GM21390 (cell line): ENCODE data around the gene MRFAP1L1.
"Not testable (repeated sequence)": the region's sequence is repeated elsewhere in the genome, so short reads cannot be mapped to it uniquely, and the experiment has no call there.

Experiments used
- ATAC-seq: cut with Tn5 transposase; IDR thresholded peaks from one replicate; pipeline ENCODE4 v1.9.1; 2021; ENCODE audit not compliant: unreplicated experiment

MRFAP1L1 gene

GRCh38 chr4:6709230-6710114 is at the start of gene MRFAP1L1:
Gene MRFAP1L1 (minus strand): TSS chr4:6709865. CDS start chr4:6709629, 236 bp downstream.
- ATAC-seq, result peak; percentile 65

GRCh38 chr4:6758728-6759127 is 49.1 kb upstream of the MRFAP1L1 start:
- ATAC-seq, result no peak

- ATAC-seq, result not testable (repeated sequence)
Measured at GRCh38 chr4:6756345-6756744, 46.7 kb upstream of the MRFAP1L1 start.

GRCh38 chr4:6755088-6755753 is 45.6 kb upstream of the MRFAP1L1 start:
- no peak for ATAC-seq

DNA sequence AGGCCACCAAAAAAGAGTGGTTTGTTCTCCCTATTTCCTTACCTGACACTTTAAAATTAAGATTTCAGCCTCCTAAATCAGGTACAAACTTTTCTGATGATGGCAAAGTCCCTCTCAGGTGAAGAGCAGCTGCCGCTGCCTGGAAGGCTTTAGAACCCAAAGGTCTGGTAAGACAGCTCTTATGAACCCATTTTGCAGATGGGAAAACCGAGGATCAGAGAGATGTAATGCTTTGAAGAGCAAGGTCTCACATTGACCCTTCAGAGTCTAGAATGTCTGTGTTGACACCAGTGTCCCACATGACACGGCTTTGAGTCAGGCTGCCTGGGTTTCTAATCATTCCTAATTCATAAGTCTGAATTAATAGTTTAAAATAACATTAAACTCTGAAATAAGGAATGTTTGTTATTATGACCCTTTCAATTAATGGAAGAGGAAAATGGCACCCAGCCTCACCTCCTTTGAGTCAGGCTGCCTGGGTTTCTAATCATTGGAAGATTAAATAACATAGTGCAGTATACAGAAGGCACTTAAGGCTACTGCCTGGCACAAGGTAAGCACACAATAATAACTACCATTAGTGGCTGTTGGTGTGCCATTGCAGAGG is 44.9 kb upstream of the MRFAP1L1 start:
- ATAC-seq, result no peak

GRCh38 chr4:6753891-6754290 is 44.2 kb upstream of the MRFAP1L1 start:
- no peak for ATAC-seq

GRCh38 chr4:6753103-6753560 is 43.5 kb upstream of the MRFAP1L1 start:
- ATAC-seq, result no peak

DNA sequence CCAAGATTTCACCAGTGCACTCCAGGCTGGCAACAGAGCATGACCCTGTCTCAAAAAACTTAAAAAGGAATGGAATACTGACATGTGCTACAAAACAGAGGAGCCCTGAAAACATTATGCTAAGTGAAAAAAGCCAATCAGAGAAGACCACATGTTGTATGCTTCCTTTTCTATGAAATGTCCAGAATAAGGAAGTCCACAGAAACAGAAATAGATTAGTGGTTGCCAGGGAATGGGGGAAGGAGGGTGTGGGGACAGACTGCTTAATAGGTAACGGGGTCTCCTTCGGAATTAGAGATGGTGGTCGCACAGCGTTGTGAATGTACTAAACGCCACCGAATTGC is 42.8 kb upstream of the MRFAP1L1 start:
- no peak for ATAC-seq

DNA sequence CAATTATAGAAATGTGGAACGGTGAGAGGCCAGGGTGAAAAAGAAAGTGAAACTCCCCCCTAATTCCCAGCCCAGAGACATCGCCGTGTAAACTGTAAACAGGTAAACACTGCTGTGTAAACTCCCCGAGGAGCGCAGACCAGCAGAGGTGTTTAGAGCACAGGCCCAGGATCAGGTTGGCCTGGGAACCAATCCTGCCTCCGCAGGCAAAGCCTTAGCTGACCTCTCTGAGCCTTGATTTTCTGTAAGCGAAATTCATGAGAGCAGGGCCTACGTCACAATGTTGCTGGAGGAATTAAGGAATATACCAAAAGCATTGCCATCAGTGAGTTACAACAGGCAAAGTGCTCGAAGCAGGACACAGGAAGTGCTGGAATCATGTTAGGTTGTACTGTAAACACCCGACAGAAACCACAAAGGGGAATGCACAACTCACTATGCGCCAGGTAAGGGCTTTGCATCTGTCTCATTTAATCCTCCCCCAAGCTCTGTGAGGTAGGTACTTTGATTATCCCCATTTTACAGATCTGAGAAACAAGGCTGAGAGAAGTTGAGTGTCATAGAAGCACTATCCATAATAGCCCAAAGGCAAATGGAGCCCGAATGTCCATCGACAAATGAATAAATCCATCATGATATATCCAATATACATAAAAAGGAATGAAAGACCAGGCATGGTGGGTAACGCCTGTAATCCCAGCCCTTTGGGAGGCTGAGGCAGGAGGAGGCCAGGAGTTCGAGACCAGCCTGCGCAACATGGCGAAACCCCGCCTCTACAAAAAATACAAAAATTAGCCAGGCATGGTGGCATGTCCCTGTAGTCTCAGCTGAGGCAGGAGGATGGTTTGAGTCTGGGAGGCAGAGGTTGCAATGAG is 42.2 kb upstream of the MRFAP1L1 start:
- ATAC-seq, result no peak

DNA sequence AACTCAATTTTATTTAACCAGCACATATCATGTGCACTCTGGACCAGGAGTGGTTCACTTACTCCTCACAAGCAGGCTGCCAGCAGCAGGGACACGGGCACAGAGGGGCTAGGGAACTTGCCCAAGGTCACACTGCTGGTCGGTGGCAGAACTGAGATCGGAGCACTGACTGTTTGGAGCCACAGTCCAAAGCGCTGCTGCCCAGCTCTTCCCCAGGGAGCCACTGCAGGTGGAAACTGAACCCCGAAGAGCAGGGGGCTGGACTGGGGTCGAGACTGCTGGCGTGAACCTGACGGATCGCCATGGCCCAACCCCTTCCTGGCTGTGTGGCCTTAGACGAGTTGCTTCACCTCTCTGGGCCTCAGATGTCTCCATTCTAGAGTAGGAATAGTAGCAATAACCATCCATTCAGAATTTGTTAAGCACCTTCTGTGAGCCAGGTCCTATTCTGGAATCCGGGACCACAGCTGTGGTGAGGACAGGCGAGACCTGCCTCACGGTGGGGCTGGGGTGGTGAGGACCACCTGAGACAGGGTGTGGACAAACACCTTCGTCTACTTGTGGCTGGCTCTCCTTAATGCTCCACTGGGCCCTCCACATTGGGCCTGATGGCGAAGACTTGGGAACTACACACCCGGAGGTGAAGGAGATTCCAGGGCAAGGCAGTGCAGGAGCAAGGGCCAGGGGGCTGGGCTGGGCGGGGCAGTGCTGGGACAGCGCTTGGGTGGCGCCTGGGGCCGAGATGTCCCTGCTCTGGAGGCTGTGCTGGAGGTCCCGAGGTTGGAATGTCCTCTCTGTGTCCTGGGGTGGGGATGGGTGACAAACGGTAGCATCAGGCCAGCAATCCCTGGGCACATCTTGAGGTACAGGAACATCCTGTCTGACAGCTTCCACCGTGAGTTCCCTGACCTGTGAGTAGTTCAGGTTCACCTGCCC is 40.9 kb upstream of the MRFAP1L1 start:
- no peak for ATAC-seq

DNA sequence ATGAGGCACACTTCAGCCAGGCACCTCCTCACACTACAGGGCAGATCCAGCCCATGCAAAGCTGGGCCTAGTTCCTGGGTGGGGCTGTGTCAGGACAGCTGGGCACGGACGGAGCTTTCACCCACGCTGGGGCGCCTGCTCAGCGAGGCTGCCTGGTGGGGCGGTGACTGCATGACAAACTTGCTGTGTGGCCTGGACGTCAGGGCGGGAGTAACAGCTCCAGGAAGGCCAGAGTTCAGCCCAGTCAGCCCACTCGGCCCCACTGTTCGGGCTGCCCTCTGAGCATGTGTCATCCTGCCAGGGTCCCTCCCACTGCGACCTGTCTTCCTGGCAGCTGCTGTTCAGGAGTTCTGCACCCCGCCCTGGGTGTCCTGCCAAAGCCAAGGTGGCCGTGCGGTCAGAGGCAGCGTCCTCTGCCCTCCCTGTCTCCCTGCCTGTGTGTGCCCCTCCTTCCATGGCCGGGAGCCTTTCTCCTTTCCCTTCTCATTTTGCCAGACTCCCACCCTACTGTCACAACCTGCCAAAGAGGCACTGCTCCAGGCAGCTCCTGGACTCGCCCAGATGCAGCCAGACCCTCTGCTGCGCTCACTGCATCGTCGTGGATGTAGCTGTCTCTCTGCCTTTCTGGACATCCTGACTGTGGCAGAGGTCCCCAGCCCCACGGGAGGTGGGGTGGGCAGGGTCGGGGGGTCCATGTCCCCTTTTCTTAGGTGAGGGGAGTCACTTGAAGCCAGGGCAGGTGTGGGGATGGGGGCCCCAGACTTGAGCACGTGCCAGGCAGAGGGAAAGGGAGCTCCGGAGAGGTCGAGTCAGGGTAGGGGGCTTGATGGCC is 39.9 kb upstream of the MRFAP1L1 start:
- no peak for ATAC-seq

- no peak for ATAC-seq
Measured at GRCh38 chr4:6748286-6748685, 38.6 kb upstream of the MRFAP1L1 start.

- ATAC-seq, result no peak
Measured at GRCh38 chr4:6747294-6748051, 37.8 kb upstream of the MRFAP1L1 start.

DNA sequence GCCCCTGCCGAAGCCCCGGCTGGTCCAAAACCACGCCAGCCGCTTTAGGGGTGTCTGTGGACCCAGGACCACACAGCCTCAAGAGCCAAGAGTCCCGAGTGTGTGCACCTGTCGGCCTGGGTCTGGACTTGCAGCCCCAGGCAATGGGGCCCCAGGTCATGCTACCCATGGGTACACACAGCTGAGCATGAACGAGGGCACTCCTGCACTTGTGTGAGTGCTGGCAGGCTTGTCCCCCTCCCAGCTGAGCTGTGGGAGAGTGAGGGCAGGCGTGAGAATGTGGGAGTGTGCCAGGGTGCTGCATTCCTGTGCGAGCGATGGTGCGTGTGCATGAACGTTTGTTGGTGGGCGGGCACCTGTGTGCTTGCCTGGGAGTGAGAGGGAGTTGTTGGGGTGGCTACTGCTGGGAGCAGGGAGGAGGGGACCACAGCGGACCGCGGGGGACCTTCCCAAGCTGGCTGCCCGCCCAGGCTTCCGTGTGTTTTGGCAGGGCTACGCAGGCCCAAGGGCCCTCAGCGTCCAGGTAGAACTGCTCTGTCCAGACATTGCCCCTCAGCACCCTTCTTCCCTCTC is 37.1 kb upstream of the MRFAP1L1 start:
- ATAC-seq, result no peak

DNA sequence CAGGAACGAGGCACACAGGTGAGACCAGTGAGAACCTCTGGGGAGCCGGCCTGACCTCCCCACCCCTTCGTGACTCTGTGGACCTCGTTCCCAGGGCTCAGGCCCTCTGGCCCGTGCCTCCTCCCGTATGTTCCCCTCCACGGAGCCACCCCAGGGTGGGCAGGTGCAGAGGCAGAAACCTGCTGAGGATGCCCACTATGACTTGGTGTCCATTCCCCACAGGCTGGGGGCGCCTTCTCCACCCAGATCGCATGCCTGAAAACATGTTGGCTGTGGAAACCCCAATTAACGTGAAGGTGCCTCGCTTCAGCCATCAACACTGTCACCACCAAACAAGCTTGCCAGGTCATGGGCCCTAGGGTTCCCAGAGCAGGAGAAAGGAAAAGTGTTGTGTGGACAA is 33.3 kb upstream of the MRFAP1L1 start:
- no peak for ATAC-seq

DNA sequence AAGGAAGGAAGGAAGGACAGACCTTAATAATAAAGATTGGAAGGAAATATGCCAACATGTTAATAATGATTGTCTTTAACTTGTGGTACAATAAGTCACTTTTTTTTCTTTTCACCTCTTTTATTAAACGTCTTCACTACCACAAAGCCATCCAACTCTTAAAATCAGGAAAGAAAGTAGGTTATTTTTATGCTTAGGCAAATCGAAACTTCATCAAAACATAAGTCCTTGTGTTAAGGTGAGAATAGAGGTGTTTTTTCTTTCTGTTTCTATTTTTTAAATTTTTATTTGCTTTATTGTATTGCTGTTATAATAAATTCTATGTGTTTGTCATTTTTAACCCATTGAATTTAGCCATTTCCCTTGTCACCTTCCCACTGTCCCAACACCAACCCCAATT is 32.8 kb upstream of the MRFAP1L1 start:
- ATAC-seq, result no peak

DNA sequence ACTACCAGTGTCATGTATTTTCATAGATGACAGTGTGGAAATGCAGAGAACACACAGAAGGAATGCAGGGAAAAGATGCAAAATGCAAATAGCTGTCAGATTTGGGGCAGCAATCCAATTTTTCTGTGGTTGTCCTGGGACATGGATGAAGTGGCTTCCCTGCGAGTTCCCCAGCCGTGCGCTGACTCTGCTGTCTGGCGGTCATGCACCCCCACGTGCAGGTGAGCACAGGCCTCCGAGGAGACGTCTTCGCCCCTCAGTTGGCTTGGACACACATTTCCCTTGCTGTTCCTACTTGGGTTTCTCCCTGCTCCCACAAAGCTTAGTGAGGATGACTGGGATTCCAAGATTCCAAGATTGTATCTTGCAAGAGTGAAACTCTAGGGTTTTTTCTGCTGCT is 30.7 kb upstream of the MRFAP1L1 start:
- no peak for ATAC-seq

- ATAC-seq, result no peak
Measured at GRCh38 chr4:6739920-6740319, 30.3 kb upstream of the MRFAP1L1 start.
